Left forelimb (tissue), 1 donor: ENCODE results near the gene MED31.
"Not testable (repeated sequence)": the region's sequence is repeated elsewhere in the genome, so short reads cannot be mapped to it uniquely, and the experiment has no call there.

ENCODE experiments used
- DNase-seq: peaks from one replicate; pipeline ENCODE4 v3.0.0-alpha.2; 2018; ENCODE audit warnings: low spot score

MED31 gene

DNA sequence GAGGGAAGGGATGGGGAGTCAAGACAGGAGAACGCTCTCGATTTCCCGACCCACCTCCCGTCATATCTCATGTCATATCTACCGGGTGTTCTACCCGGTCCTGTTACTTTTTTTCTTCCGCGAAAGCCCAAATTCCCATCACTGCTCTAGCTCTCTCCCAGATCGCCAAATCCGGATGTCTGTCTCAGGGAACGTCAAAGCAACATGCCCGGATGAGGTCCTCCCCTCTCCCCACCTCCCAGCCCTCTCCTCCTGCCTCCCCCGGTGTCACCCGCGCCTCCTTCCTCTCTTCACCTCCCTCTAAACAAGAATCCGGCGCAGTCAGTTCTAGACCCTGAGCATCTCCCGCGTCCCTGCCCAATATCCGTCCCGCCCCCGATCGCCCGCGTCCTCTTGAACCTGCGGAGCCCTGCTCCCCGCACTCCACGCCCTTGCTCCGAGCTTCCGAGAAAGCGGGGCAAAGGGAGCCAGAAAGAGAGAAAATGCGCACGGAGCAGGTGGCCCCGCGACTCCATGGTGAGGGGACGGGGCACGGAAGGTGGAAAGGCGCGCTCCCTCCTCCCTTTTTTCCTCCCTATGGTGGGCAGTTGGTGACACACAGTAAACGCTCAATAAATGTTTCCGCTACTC, 4.4 kb upstream of the MED31 start:
- not testable (repeated sequence) for DNase-seq

DNA sequence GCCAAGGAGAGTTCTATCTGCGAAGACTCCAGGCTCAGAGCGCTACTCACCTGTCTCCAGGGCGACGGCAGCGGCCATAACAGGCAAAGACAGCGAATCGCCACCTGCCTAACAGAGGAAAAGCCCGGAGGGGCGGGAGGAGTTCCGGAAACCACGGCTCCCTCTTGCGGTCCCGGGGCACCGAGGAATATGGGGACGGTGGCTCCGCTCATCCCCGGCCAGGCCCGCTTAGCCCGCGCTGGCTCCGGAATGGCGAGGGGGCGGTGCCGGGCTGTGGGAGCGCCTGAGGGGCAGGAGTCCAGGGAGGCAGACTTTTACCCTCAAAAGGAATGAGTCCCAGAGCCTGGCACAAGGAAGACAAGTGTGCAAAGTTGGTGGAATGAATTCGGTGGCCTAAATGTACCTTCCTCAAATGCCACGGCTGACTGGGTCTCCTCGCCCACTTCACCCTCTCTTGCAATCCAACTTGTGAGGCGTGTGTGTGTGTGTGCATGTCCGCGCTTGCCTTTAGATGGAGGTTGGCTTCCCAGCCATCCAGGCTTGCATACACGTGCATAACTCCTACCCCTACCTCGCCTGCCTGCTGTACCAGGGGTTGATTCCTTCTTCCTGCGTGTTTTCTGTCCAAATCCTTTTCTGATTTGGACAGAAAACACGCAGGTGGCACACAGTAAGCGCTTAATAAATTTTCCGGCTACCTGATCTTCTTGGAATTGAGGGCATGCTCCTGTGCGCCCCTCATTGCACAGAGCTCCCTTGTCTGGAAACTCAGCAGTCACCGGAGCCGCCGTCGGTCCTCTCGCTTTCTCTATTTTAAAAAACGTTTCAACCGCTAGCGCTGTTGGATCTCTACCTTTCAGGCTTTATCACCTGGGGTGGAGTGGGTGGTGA, 3.7 kb upstream of the MED31 start:
- no peak for DNase-seq

DNA sequence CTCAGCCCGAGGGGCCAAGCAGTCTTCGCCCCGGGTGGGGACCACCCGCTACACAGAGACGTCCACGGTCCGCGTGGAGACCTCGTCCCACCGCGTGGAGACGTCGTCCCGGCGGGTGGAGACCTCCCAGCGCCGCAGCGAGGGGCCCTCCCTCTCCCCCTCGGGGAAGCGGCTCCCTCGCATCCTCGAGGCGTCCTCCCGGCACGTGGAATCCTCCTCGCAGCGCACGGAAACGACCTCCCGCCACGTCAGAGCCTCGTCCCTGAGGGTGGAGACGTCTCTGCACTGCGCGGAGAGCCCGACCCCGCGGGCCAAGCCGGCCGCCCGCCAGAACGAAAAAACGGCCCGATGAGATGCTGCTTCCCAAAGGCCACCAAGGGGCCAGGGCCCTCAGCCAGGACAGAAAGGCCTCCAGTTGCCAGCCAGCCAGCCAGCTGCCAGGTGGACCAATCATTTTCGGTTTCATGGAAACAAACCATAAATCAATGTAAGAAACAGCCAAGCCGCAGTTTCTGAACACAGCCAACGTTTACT, 581 bp upstream of the MED31 start:
- DNase-seq: no peak

DNA sequence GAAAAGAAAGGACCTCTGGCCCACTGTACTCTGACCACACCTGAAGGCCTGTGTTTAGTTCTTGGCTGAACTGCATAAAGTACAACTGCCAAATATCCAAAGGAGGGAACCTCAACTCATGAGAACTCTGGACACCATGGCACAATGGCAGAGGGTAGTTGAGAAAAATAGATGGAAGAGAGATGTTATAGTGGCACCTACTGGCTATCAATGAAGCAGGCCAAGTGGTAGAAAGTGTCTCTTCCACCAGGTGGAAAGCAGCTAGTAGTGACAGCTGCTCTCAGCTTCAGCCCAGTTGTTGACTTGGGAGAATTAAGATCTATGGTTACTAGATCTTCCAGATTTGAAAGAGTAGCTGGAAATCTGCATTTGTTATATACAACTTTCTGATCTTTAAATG, 3.2 kb downstream of the MED31 start:
- no peak for DNase-seq

DNA sequence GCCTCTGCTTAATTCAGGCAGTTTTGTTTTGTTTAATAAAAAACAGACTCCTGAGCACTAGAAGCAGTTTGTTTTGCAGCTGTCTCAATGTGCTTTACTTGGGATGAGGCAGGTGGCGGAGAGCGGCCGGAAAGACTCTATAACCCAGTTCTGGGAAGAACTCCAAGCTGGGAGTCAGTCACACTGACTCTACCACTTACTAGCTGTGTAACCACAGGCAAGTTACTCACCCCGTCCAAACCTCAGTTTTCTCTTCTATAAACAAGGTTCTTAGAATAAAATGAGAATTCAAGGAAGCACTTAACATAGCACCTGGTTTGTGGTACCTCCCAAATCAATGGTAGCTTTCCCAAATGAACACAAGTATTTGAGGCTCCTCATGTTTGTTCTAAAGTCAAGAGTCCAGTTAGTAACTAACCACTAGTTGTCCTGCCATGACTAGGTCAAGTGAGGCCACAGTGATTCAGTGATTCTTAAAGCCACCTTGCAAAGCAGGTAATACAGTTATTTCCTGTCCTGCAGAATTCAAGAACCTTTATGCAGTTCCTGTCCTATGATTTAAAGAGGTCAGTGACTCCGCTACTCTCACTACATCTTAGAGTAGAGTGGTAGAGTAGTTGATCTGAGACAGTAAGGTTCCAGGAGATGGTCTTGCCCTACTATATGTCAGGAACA, 7.8 kb downstream of the MED31 start:
- no peak for DNase-seq

DNA sequence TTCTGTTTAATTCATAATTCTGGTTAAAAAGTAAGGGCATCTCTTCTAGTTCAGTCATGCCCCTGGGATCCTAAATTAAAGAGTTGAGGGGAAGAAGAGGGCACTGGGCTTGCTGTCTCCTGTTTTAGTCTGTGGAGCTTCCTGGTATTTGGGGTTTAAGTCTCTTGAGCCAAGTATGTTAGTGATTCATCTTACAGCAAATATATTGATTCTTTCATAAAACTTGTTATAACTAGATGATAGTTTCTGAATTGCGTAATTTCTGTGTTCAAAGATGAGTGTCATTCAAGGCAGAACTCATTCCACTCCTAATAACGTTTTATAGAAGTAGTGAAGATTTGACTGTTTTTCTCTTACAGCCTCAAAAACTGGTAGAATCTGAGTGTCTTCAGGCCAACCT, 8.8 kb downstream of the MED31 start:
- no peak for DNase-seq

DNA sequence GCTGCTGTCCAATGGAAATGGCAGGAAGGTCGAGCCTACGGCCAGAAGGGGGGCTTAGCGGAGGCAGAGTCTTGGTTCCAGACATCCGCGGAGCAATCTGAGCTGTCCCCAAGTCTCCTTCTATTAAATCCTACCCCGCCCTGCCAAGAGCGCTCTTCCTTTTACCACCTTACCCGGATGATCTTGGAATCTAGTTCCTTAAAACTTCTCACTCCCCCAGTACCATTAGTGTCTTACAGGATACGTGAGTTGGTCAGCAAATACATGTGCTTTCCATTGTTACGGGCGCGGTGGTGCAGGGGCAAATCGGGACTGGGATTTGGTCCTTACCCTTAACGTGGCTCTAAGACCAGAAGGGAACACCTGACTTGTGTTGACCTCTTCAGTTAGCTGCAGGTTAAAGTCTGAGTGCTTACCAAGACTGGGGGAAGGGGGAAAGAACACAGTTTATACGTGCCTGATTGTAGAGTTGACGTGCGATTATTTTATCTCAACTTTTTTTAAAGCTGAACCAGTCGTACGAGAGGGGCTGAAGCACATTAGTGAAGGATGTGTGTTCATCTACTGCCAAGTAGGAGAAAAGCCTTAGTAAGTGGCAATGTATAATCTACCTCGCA, 10.1 kb downstream of the MED31 start:
- DNase-seq: no peak

DNA sequence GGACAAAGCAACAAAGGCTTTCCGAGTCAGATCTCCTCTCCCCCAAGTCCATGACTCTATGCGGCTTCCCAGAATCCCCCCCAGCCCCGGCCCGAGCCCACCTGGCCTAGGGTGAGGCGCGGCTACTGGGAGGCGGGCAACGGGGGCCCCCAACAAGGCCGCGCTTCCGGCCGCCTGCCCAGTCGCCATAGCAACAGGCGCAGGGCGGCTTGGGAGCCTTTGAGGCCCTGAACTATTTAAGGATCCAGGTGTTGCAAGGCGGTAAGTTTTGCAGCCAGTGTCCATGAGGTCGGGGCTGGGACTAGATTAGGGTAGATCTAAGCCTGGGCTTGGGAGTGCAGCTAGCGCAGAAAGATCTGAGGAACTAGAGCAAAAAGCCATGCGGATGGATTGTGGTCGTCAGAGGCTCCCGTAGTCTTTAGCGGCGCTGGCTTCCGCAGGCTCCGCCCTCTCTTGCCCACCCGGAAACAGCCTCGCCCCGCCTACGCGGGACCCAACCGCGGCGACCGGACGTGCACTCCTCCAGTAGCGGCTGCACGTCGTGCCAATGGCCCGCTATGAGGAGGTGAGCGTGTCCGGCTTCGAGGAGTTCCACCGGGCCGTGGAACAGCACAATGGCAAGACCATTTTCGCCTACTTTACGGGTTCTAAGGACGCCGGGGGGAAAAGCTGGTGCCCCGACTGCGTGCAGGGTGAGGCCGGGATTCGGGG, 10.7 kb downstream of the MED31 start, which contains the start of the genes KIAA0753 and TXNDC17:
KIAA0753 (minus strand) TSS at position 176 of the 711 bp plus-strand sequence. CDS start 5,608 bp downstream, outside the sequence.
TXNDC17 (plus strand) TSS at position 525 of the 711 bp plus-strand sequence; CDS start at position 548, 23 bp downstream.
- DNase-seq: peak; percentile 93

DNA sequence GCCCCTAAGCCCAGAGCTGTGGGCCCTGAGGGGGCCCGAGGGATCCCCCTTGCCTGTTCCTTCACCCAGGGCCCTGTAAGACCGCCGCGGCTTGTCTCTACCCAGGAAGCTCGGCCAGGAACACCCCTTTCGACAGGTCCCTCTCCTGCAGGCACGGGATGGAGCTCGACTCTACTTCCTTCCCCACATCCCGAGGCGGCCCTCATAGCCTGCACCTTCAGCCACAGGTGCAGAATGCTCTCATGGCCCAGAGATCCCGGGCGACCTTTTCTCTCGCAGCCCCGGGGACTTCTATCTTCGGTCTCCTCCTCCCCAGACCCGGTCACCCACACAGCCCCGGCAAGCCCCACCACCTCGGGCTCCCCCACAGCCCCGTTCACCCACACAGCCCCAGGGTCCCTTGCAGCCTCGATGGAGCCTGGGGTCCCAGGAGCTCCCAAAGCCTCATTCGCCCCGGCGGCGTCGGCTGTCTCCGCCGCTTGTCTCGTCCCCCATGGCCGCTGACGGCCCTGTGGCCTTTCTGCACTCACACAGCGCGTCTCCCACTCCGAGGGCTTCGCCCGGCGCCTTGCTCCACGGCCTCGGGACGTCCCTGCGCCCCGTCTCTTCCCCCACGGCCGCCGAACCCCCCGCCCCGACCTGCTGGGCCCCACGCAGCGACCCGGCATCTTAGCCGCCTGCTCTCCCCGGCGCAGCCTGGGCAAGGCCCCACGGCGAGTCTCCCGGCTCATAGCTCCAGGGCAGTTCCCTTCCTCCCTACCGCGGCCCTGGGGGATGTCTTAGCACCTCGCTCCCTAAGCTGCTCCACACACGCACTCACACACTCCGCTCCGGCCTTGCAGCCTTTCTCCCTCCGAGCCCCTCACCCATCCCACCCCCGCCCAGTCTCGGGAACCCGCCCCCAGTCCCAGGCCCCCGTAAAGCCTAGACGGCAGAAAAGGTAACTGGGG, 11.5 kb downstream of the MED31 start:
- peak; percentile 84 for DNase-seq

DNA sequence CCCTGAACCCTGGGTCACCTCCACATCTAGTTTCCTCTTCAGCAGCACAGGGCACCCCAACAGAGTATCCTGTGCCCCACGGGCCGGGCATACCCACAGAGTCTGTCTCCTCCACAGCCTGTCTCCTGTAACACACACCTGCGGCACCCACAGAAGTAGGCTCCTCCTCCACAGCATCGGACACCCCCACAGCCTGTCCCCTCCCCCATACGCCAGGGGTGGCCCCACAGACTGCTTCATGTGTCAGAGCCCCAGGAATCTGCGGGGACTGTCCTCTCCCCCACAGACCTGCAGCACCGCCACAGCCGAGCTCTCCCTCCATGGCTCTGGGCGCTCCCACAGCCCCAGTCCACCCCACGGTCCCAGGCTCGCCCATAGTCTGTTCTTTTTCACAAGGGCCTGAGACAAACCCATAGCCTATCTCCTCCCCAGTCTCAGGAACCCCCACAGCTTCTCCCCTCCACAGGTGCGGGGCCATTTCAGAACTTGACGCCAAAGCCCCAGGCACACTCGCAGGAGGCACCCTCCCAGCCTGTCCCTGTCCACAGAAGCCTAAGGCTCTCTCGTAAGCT, 12.3 kb downstream of the MED31 start:
- no peak for DNase-seq

DNA sequence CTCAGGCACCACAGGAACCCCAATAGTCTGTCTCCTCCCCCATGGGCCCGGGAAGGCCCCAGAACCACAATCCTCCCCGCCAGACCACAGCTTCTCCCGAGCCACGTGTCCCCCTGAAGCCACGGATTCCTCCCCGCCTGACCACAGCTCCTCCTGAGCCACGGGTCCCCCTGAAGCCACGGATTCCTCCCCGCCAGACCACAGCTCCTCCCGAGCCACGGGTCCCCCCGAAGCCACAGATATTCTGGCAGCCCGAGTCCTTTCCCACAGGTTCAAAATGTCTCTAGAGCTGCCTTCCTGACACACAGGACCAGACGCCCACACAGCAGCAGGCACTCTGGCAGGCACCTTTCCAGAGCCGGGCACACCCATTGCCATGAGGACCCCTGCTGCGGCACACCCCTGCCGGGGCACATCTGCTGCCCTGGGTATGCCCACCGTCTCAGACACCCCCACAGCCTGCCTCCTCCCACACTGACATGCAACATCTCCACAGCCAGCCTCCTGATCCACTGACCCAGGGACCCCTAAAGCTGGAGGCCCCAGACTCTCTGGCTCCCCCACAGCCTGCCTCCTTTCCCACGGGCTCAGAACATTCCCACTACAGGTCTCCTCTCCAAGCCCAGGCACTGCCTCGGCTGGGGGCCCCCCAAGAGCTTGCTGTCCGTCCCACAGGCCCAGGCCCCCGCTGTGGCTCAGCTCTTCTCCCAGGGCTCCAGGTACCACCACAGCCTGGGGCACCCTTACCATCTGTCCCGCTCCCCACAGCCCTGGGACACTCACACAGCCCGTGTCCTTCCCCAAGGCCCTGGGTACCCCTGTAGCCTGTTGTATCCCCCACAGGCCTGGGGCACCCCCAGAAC, 13.1 kb downstream of the MED31 start:
- no peak for DNase-seq

DNA sequence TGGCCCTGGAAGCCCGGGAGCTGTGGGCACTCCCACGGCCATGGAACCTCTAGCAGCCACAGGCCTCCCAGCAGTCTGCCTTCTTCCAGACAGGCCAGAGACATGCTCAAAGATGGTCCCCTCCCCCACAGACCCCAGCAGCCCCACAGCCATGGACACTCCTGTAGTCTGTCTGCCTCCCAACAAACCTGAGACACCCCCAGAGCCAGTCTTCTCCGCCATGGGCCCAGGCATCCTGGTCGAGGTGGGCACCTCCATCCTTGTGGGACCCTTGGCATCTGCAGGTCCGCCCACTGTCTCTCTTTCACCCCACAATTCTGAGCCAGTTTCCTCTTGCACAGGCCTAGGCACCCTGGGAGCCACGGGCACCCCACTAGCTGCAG, 14.0 kb downstream of the MED31 start:
- DNase-seq: no peak

DNA sequence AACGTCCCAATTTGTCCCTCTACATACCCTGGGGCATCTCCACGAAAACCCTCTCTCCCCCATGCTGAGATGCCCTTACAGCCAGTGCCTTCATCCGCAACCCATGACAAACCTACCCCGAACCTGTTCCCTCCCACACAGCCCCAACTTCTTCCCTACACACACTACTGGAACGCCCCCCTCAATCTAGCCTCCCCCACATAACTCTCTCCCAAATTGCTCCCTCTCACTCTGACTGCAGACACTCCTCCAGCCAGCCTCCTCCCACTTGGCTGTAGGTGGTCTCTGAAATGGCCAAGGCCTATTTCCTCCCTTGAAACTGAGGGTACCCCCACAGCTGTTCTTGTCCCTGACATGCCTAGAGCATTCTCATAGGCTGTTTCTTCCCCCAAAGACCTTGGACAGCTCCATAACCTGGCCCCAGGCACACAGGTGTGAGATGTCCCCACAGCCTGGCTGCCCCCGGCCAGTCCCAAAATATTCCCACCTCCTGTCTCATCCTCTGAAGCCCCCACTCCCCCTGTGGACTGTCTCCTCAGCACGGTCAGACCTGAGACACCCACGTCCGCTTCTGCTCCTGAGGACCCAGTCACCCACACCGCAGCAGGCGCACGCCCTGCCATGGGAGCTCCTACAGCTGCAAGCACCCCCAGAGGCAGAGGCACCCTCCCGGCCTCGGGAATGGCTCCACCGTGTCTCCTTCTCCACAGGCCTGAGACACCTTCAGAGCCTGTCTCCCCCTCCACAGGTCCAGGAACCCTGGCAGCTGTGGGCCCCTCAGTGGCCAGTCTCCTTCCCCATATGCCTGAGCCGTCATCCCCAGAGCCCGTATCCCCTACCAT, 14.6 kb downstream of the MED31 start:
- DNase-seq: no peak

DNA sequence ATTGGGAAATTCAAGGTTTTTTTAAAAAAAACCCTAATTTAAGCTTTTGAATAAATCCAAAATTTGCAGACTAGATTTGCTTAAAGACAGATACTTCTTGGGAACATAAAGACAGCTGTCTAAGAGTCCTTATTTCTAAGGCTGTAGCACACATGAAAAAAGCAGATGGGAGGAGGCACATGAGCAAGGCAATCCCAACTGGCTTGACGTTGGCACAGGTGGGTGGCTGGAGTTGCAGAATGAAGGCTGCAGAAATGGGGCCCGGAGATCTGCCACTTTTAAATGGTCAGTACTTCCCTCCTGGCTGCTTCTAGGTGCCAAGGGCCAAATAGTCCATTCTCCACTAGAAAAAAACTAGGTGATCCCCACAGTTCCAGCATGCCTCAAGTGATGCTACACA, 15.3 kb downstream of the MED31 start:
- no peak for DNase-seq

DNA sequence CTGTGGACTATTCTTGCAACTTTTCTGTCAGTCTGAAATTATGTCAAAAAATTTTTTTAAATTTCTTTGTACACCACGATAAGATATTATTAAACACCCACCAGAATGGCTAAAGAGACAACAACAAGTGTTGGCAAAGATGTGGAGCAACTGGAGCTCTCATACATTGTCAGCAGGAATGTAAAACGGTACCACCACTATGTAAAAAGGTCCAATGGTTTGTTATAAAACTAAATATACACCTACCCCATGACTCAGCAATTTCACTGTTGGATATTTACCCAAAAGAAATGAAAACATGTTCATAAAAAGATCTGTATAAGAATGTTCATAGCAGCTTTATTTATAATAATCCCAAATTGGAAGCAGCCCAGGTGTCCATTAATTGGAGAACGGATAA, 18.1 kb downstream of the MED31 start:
- DNase-seq: no peak

DNA sequence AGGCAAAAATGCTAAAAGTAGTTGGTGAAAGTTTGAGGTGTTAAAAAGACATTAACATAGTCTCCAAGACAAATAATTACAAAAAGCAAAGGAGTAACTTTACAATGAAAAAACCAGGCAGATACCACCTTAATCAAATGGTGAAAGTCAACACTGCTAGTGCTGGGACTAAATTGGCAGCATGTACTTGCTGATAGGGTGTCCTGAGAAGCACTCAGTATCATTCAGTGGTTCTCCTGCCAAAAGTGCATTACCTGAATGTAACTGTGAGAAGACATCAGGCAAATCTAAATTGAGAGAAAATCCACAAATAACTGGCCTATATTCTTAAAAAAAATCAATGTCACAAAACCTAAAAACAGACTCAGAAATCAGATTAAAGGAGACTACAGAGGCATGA, 18.9 kb downstream of the MED31 start:
- DNase-seq: no peak

DNA sequence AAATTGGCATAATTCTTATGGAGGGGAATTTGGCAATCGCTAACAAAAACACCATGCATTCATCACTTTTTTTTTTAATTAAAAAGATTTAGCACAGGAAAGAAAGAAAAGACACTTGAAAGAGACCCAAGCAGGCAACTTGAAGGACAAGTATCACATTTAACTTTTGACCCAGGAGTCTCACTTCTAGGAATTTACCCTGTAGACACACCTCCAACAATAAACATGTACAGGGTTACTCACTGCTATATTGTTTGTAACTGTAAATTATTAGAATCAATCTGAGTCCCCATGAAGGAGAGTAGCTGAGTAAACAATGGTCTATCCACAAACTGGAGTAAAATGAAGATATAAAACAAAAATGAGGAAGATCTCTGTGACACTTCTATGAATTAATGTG, 21.0 kb downstream of the MED31 start:
- DNase-seq: no peak

DNA sequence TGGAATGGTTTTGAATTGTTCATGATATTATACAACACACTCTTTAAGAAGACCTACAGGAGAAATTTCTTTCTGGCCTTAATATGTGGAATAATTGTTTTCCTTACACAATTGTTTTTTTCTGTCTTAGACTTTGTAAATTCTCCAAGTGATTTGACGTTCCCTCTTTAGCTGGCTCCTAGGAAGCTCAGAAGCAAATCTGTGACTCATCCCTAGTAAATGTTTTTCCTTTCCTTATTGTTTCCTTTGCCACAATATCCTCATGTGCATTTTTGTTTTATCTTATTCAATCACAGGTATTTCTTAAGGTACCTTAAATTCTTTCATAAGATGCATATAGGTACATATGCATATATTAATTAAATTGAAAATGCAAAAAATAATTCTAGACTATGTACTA, 24.4 kb downstream of the MED31 start:
- no peak for DNase-seq
